GM23248 (cell line): ENCODE data around the gene OPCML. TPM values are rescaled to one million over a fixed set of nuclear protein-coding genes. Genes with fewer than 3 reads are reported as not detected.

Source experiments
- DNase-seq: peaks from one replicate; pipeline ENCODE4 v3.0.0-alpha.2; 2015
- H2AFZ ChIP-seq: fragments of 200-600 bp; sonication (generic); 2 replicates; pipeline ENCODE4 v1.6.1; 2016; ENCODE audit warnings: antibody characterized with exemption
- H3F3A ChIP-seq: fragments of 200-600 bp; sonication (generic); 2 replicates; pipeline ENCODE4 v1.6.1; 2016; ENCODE audit warnings: mild to moderate bottlenecking, antibody characterized with exemption, mixed run types; ENCODE audit not compliant: insufficient read depth
- H3K27ac ChIP-seq: fragments of 200-600 bp; sonication (generic); 2 replicates; pipeline ENCODE4 v1.5.1; 2016; ENCODE audit warnings: mild to moderate bottlenecking
- H3K27me3 ChIP-seq: fragments of 200-600 bp; sonication (generic); replicated peaks from 2 replicates; pipeline ENCODE4 v1.6.1; 2016; ENCODE audit warnings: mild to moderate bottlenecking; ENCODE audit not compliant: insufficient read depth
- H3K36me3 ChIP-seq: fragments of 200-600 bp; sonication (generic); 2 replicates; pipeline ENCODE4 v1.6.1; 2016; ENCODE audit warnings: low read depth, mild to moderate bottlenecking
- H3K4me1 ChIP-seq: fragments of 200-600 bp; sonication (generic); 2 replicates; pipeline ENCODE4 v1.6.1; 2016; ENCODE audit warnings: mild to moderate bottlenecking; ENCODE audit not compliant: insufficient read depth
- H3K4me2 ChIP-seq: fragments of 200-600 bp; sonication (generic); one replicate; pipeline ENCODE4 v1.6.1; 2016; ENCODE audit warnings: mild to moderate bottlenecking; ENCODE audit not compliant: unreplicated experiment
- H3K4me3 ChIP-seq: fragments of 200-600 bp; sonication (generic); 2 replicates; pipeline ENCODE4 v1.5.1; 2016; ENCODE audit warnings: mild to moderate bottlenecking
- H3K79me2 ChIP-seq: fragments of 200-600 bp; sonication (generic); 2 replicates; pipeline ENCODE4 v1.6.1; 2016; ENCODE audit warnings: mild to moderate bottlenecking; ENCODE audit not compliant: insufficient read depth
- H3K9ac ChIP-seq: fragments of 200-600 bp; sonication (generic); 2 replicates; pipeline ENCODE4 v1.6.1; 2016; ENCODE audit warnings: mild to moderate bottlenecking
- H3K9me2 ChIP-seq: fragments of 200-600 bp; sonication (generic); 2 replicates; pipeline ENCODE4 v1.6.1; 2016; ENCODE audit warnings: mixed run types, mild to moderate bottlenecking, moderate library complexity; ENCODE audit not compliant: insufficient read depth
- H3K9me3 ChIP-seq: fragments of 200-600 bp; sonication (generic); one replicate; pipeline ENCODE4 v1.6.1; 2017; ENCODE audit warnings: low read depth
- H4K20me1 ChIP-seq: fragments of 200-600 bp; sonication (generic); 2 replicates; pipeline ENCODE4 v1.6.0; 2016; ENCODE audit not compliant: insufficient read depth
- EZH2 ChIP-seq: fragments of 200-600 bp; sonication (generic); IDR thresholded peaks from 2 replicates; pipeline ENCODE4 v1.6.1; 2018; ENCODE audit warnings: antibody characterized with exemption, mild to moderate bottlenecking; ENCODE audit not compliant: insufficient read depth, poor library complexity, severe bottlenecking
- EZH2phosphoT487 ChIP-seq: fragments of 200-600 bp; sonication (generic); IDR thresholded peaks from 2 replicates; pipeline ENCODE4 v1.6.1; 2018; ENCODE audit warnings: antibody characterized with exemption, moderate library complexity, mild to moderate bottlenecking, low read depth; ENCODE audit not compliant: insufficient read depth
- WGBS, 2 experiments: methylation state at CpG; one replicate each; pipeline ENCODE4 v1.1.6; 2015 to 2017; ENCODE audit warnings: low lambda C conversion rate in 2 of 2, low coverage in 1 of 2; ENCODE audit errors: missing lambda C conversion rate in 2 of 2; 5-methylcytosine and 5-hydroxymethylcytosine counted together
- in situ Hi-C: fragments of 300-500 bp; cut with MboI; formaldehyde crosslinking; loops from 2 replicates; pipeline ENCODE4 v1.15.0; 2020
- polyA plus RNA-seq: library from polyadenylated mRNA; unstranded; fragments of >200 nt; fragmentation: Nextera tagmentation; extraction: Ambion mirVana; gene quantifications from 2 replicates; pipeline ENCODE4 v1.2.1, GENCODE V29; 2016
- total RNA-seq: library from RNA; depleted of rRNA; stranded (reverse); fragments of >200 nt; shearing (Covaris generic); gene quantifications from 2 replicates; pipeline ENCODE4 v1.2.3, GENCODE V29; 2014

Gene OPCML
- total and polyA plus RNA-seq, 2 experiments from 2014 or later: 0.69 to 1.6 TPM

GRCh38 chr11:133576351-133576750, 44.0 kb upstream of the OPCML start:
- in situ Hi-C loops: no loop called here
- Histone ChIP-seq H3K9me2 (no peaks in the 10 kb centered on the region), H3F3A (no peaks in the 10 kb centered on the region), H3K4me3 (no peak overlapping the region), H3K27ac (no peak overlapping the region), H3K79me2 (no peaks in the 10 kb centered on the region), H3K36me3 (no peaks in the 10 kb centered on the region), H4K20me1 (no peaks in the 10 kb centered on the region), H3K9me3 (no peaks in the 10 kb centered on the region), H3K9ac (no peak overlapping the region), H3K27me3 (no peaks in the 10 kb centered on the region), H3K4me2 (no peak overlapping the region), H2AFZ (no peak overlapping the region), H3K4me1 (no peaks in the 10 kb centered on the region)
- TF ChIP-seq EZH2phosphoT487 (no peak), EZH2 (no peak)
- WGBS, 2 experiments: 70 to 71% methylated on average over 16 of the region's 16 CpGs
- no peak for DNase-seq

DNA sequence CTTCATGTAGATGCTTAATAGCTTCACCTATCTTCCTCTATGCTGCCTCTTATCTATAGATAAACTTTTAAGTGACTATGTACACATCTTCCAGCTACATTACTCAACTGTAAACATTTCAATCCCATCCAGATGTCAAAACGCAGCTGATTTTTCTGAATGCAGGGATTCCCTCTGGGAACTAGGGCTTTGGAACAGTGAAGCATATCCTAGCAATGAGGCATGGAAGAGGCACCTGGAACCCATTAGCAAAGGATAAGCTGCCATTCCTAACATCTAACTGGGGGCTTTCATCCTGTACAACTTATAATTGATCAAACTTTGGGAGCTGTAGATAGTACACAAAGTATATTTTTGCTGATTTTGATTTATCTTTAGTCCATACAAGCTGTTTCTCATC, 40.8 kb upstream of the OPCML start:
- Histone ChIP-seq H3K4me3 (no peak overlapping the region), H3K36me3 (no peaks in the 10 kb centered on the region), H3K9me3 (no peaks in the 10 kb centered on the region), H3K9me2 (no peaks in the 10 kb centered on the region), H4K20me1 (no peaks in the 10 kb centered on the region), H3K79me2 (no peaks in the 10 kb centered on the region), H3K27ac (no peak overlapping the region), H3K4me2 (no peak overlapping the region), H3K4me1 (no peaks in the 10 kb centered on the region), H3F3A (no peaks in the 10 kb centered on the region), H3K27me3 (no peaks in the 10 kb centered on the region), H2AFZ (no peak overlapping the region), H3K9ac (no peak overlapping the region)
- 0 to 3% methylated on average over 1 of the region's 1 CpG for WGBS, 2 experiments
- no peak for DNase-seq
- TF ChIP-seq EZH2phosphoT487 (no peak), EZH2 (no peak)
- in situ Hi-C loops: no loop called here

DNA sequence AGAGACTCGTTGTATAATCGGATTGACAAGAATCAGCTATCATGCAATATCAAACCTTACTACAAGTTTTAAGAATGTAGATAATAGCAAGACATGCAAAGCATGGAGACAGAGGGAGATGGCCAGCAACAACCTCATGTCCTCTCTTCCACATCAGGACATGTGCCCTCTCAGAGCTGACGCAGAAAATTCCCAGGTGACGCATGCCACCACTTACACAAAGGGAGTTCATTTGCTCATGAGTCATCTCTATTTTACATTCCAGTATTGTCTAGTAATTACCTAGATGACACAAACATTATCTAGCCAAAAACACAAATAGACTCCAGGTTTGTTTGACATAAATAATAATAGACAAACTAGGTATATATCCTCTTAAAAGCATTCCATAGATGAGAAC, 38.1 kb upstream of the OPCML start:
- Histone ChIP-seq H3K4me2 (no peak overlapping the region), H3K4me1 (no peaks in the 10 kb centered on the region), H3K9ac (no peak overlapping the region), H3K27me3 (no peaks in the 10 kb centered on the region), H3F3A (no peaks in the 10 kb centered on the region), H3K36me3 (no peaks in the 10 kb centered on the region), H3K79me2 (no peaks in the 10 kb centered on the region), H3K4me3 (no peak overlapping the region), H3K9me2 (no peaks in the 10 kb centered on the region), H3K9me3 (no peaks in the 10 kb centered on the region), H4K20me1 (no peaks in the 10 kb centered on the region), H3K27ac (no peak overlapping the region), H2AFZ (no peak overlapping the region)
- DNase-seq: peak; percentile 7
- in situ Hi-C loops: no loop called here
- 24 to 34% methylated on average over 4 of the region's 4 CpGs for WGBS, 2 experiments
- TF ChIP-seq EZH2phosphoT487 (no peak), EZH2 (no peak)

DNA sequence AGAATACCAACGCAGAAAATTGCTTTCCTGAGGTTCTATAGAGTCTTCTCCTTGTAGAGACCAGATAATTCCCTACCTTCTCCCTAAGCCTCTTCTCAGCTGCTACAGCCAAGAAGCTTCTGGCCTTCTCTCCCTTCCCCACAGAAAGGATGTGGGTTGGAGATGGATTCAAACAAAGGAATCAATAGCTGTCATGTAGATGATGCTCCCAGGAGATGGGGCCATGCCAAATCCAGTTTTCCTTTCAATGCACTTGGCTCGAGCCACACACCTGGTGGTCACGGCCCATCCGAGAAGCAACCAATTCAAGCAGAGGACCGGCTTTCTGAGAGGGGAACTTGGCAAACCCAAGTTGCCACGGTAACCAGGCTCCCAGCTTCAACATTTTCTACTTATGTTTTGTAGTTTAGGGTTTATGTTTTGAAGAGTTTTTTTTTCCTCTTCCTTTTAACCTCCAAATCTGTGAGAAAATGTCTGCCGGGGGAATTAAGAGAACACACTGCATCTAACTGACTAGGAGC, 31.3 kb upstream of the OPCML start:
- DNase-seq: no peak
- Histone ChIP-seq H3K27me3 (no peaks in the 10 kb centered on the region), H3K9me2 (no peaks in the 10 kb centered on the region), H3K4me2 (no peak overlapping the region), H3F3A (no peaks in the 10 kb centered on the region), H4K20me1 (no peaks in the 10 kb centered on the region), H2AFZ (no peak overlapping the region), H3K4me1 (no peaks in the 10 kb centered on the region), H3K9ac (no peak overlapping the region), H3K36me3 (no peaks in the 10 kb centered on the region), H3K27ac (no peak overlapping the region), H3K9me3 (no peaks in the 10 kb centered on the region), H3K4me3 (no peak overlapping the region), H3K79me2 (no peaks in the 10 kb centered on the region)
- no peak for TF ChIP-seq EZH2phosphoT487
- no peak for TF ChIP-seq EZH2
- in situ Hi-C loops: no loop called here
- 22 to 23% methylated on average over 7 of the region's 7 CpGs for WGBS, 2 experiments

DNA sequence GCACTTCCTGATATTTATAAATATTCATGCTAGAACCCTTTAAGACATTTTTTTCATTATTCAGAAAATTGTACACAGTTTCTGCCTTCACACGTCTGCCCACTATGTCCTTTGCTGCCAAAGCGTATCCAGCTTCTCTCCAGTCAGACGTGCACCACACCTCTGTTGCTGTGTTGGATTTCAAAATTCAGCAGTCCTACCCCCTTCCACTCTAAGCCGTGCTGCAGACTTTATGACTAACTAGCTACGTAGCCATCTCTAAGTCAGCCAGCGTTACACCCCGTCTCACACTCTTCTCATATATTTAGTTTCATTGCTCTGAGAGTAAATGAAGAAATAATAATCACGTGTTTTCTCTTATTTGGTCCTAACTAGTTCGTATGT, 28.2 kb upstream of the OPCML start:
- Histone ChIP-seq H3K4me2 (no peak overlapping the region), H3K27ac (no peak overlapping the region), H3K9me3 (no peaks in the 10 kb centered on the region), H3K4me1 (no peaks in the 10 kb centered on the region), H3K4me3 (no peak overlapping the region), H3K9ac (no peak overlapping the region), H3K27me3 (no peaks in the 10 kb centered on the region), H3F3A (no peaks in the 10 kb centered on the region), H3K36me3 (no peaks in the 10 kb centered on the region), H2AFZ (no peak overlapping the region), H3K79me2 (no peaks in the 10 kb centered on the region), H4K20me1 (no peaks in the 10 kb centered on the region), H3K9me2 (no peaks in the 10 kb centered on the region)
- TF ChIP-seq EZH2phosphoT487 (no peak), EZH2 (no peak)
- 1 to 2% methylated on average over 9 of the region's 9 CpGs for WGBS, 2 experiments
- DNase-seq: peak; percentile 14
- in situ Hi-C loops: no loop called here
